ENCODE data around the gene SALL2. TPM values are rescaled to one million over a fixed set of nuclear protein-coding genes. Genes with fewer than 3 reads are reported as not detected.
A peak's percentile ranks its signal among the peaks of the same experiment; 100 is the strongest.

The SALL2 gene
- total RNA-seq, 4 donors from 2014 or later = 8.5 to 11.7 (median 9.3) TPM

- no peak for TF ChIP-seq POLR2A (IDR thresholded peaks at IDR 0.05)
- WGBS, 2 donors = 85 to 89% methylated on average over 13 to 18 of the region's 18 CpGs
- no peaks in the 10 kb centered on the region for H3K27me3 ChIP-seq
- peak overlapping the region in 2 of 4 donors; percentile 88 to 89 for H3K27ac ChIP-seq
- no peak for DNase-seq (ENCODE audit: low spot score in 2 of 2)
- no peaks in the 10 kb centered on the region for H3K9me3 ChIP-seq
- peaks cover 0 to 22% (median 7%) of the 10 kb centered on the region in 4 donors for H3K4me1 ChIP-seq
- H3K36me3 ChIP-seq = peaks cover 0 to 35% (median 0%) of the 10 kb centered on the region in 3 donors
- H3K4me3 ChIP-seq = peak overlapping the region in 2 of 4 donors; percentile 75 to 90
Observed at GRCh38 chr14:21524575-21525490, 1.3 kb downstream of the SALL2 start.

- no peak overlapping the region for H3K4me3 ChIP-seq
- H3K4me1 ChIP-seq = peaks cover 0 to 22% (median 7%) of the 10 kb centered on the region in 4 donors
- no peak overlapping the region for H3K27ac ChIP-seq
- TF ChIP-seq EP300 (IDR thresholded peaks at IDR 0.05) (no peak), POLR2A (IDR thresholded peaks at IDR 0.05) (no peak), CTCF (IDR thresholded peaks at IDR 0.05) (no peak)
- 89 to 90% methylated on average over 7 of the region's 7 CpGs for WGBS, 2 donors
- no peaks in the 10 kb centered on the region for H3K27me3 ChIP-seq
- H3K36me3 ChIP-seq = peaks cover 0 to 35% (median 0%) of the 10 kb centered on the region in 3 donors
- no peak for DNase-seq (ENCODE audit: low spot score in 2 of 2)
- no peaks in the 10 kb centered on the region for H3K9me3 ChIP-seq
Observed at GRCh38 chr14:21523203-21523602, 2.9 kb downstream of the SALL2 start.

- Histone ChIP-seq H3K27ac (no peak overlapping the region), H3K27me3 (no peaks in the 10 kb centered on the region), H3K36me3 (peaks cover 0 to 35% (median 0%) of the 10 kb centered on the region in 3 donors), H3K4me3 (no peak overlapping the region), H3K9me3 (no peaks in the 10 kb centered on the region), H3K4me1 (peaks cover 0 to 15% (median 4%) of the 10 kb centered on the region in 4 donors)
- TF ChIP-seq EP300 (IDR thresholded peaks at IDR 0.05) = no peak
- no peak for TF ChIP-seq POLR2A (IDR thresholded peaks at IDR 0.05)
- TF ChIP-seq CTCF (IDR thresholded peaks at IDR 0.05) = no peak
- WGBS, 2 donors = 49 to 58% methylated on average over 2 of the region's 2 CpGs
- DNase-seq (ENCODE audit: low spot score in 2 of 2) = peak in 1 of 2 donors; percentile 19
Observed at GRCh38 chr14:21521501-21521900, 4.6 kb downstream of the SALL2 start.

DNA sequence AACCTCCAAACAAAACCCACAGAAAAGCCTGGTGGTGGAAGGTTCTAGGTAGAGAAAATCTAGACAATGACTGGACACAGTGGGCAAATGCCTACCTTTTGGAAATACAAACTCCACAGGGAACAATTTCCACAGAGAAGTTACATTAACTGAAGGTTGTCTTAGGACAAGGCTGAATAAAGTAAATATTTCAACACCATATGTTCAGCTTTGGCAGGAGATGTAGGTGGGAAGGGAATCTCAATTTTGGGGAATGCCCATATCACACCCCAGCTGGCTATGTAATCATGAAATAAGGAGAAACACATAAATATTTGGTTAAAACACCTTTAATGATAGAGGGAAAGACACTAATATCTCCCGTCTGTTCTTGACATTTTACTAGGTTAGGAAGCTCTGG is 5.4 kb downstream of the SALL2 start:
- DNase-seq (ENCODE audit: low spot score in 2 of 2) = no peak
- peaks cover 0 to 35% (median 0%) of the 10 kb centered on the region in 3 donors for H3K36me3 ChIP-seq
- TF ChIP-seq POLR2A (IDR thresholded peaks at IDR 0.05) (no peak), EP300 (IDR thresholded peaks at IDR 0.05) (no peak), CTCF (IDR thresholded peaks at IDR 0.05) (no peak)
- H3K27me3 ChIP-seq = no peaks in the 10 kb centered on the region
- peaks cover 0 to 11% (median 2%) of the 10 kb centered on the region in 4 donors for H3K4me1 ChIP-seq
- WGBS, 2 donors = 82 to 97% methylated on average over 1 of the region's 1 CpG
- H3K9me3 ChIP-seq = no peaks in the 10 kb centered on the region
- no peak overlapping the region for H3K27ac ChIP-seq
- H3K4me3 ChIP-seq = no peak overlapping the region

GRCh38 chr14:21518725-21519124 is 7.4 kb downstream of the SALL2 start:
- DNase-seq (ENCODE audit: low spot score in 2 of 2) = no peak
- WGBS, 2 donors = 62 to 72% methylated on average over 2 of the region's 2 CpGs
- no peak overlapping the region for H3K4me3 ChIP-seq
- H3K4me1 ChIP-seq = no peaks in the 10 kb centered on the region
- TF ChIP-seq CTCF (IDR thresholded peaks at IDR 0.05) (no peak), EP300 (IDR thresholded peaks at IDR 0.05) (no peak), POLR2A (IDR thresholded peaks at IDR 0.05) (no peak)
- no peaks in the 10 kb centered on the region for H3K9me3 ChIP-seq
- peaks cover 0 to 20% (median 0%) of the 10 kb centered on the region in 3 donors for H3K36me3 ChIP-seq
- H3K27ac ChIP-seq = no peak overlapping the region
- H3K27me3 ChIP-seq = no peaks in the 10 kb centered on the region

All from tibial nerve (tissue), 4 donors.